Fibroblast of the conjunctiva (primary cell): ENCODE results near the gene ITPA.
"Not testable (repeated sequence)": the region's sequence is repeated elsewhere in the genome, so short reads cannot be mapped to it uniquely, and the experiment has no call there.

Source experiments
- DNase-seq: peaks from one replicate; pipeline ENCODE4 v3.0.0-alpha.2; 2010; ENCODE audit warnings: low read depth

The ITPA gene

GRCh38 chr20:3202965-3203314 lies 6.4 kb upstream of the ITPA start:
- DNase-seq, result no peak

GRCh38 chr20:3203315-3204123 lies 5.8 kb upstream of the ITPA start:
- DNase-seq, result no peak

- peak; percentile 53 for DNase-seq
These were observed 5.0 kb upstream of the ITPA start, which contains the start of gene DDRGK1 for GRCh38 chr20:3204124-3204794. Gene DDRGK1 (minus strand): TSS chr20:3204682. CDS start chr20:3204627, 55 bp downstream.

- DNase-seq, result no peak
These were observed 477 bp upstream of the ITPA start for GRCh38 chr20:3208786-3209256.

GRCh38 chr20:3209946-3210317 lies 634 bp downstream of the ITPA start:
- DNase-seq, result no peak

- no peak for DNase-seq
These were observed 1.0 kb downstream of the ITPA start for GRCh38 chr20:3210346-3210745.

GRCh38 chr20:3213226-3213625 lies 3.9 kb downstream of the ITPA start:
- DNase-seq, result no peak

- DNase-seq, result not testable (repeated sequence)
These were observed 6.1 kb downstream of the ITPA start for GRCh38 chr20:3215359-3215917.

- no peak for DNase-seq
These were observed 9.2 kb downstream of the ITPA start for GRCh38 chr20:3218307-3218988.

- no peak for DNase-seq
These were observed 12.3 kb downstream of the ITPA start for GRCh38 chr20:3221398-3222226.

GRCh38 chr20:3222635-3223600 lies 13.6 kb downstream of the ITPA start:
- no peak for DNase-seq

- DNase-seq, result no peak
These were observed 14.3 kb downstream of the ITPA start for GRCh38 chr20:3223651-3223993.

- DNase-seq, result no peak
These were observed 14.8 kb downstream of the ITPA start for GRCh38 chr20:3223994-3224680.

GRCh38 chr20:3224681-3225421 lies 15.6 kb downstream of the ITPA start:
- DNase-seq, result no peak

GRCh38 chr20:3226093-3226492 lies 16.8 kb downstream of the ITPA start:
- DNase-seq, result no peak

GRCh38 chr20:3226864-3227263 lies 17.6 kb downstream of the ITPA start:
- no peak for DNase-seq

GRCh38 chr20:3227506-3227905 lies 18.2 kb downstream of the ITPA start:
- DNase-seq, result no peak

GRCh38 chr20:3227936-3228749 lies 18.8 kb downstream of the ITPA start:
- DNase-seq, result no peak

- DNase-seq, result no peak
These were observed 19.4 kb downstream of the ITPA start for GRCh38 chr20:3228750-3229032.
